Peyer's patch (tissue), 4 donors: ENCODE data around the gene MAG.

Source experiments
- CTCF ChIP-seq, 6 experiments: fragments of 450-650 bp in 4 of 6; fragments of 200-600 bp in 2 of 6; sonication (generic) in 1 of 6; IDR thresholded peaks; one replicate each; pipeline ENCODE4 v1.5.1; 2017 to 2019; ENCODE audit warnings: antibody characterized with exemption in 6 of 6, mild to moderate bottlenecking in 3 of 6, moderate library complexity in 1 of 6
- POLR2A ChIP-seq, 2 donors: fragments of 450-650 bp; IDR thresholded peaks; one replicate each; pipeline ENCODE4 v1.5.1; 2017; ENCODE audit warnings: antibody characterized with exemption in 2 of 2, mild to moderate bottlenecking in 2 of 2, moderate library complexity in 2 of 2

DNA sequence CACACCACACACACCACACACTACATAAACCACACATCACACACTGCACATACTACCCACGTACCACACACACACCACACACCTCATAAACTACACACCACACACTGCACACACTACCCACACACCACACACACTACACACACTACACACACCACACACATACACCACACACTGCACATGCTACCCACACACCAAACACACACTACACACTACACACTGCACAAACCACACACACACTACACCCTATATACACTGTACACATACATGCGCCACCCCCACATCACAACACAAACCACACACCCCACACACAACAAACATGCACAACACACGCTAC is 5.5 kb downstream of the MAG start:
- TF ChIP-seq CTCF (IDR thresholded peaks at IDR 0.05) (no peak), POLR2A (IDR thresholded peaks at IDR 0.05) (no peak)
